Measurements from ENCODE around the gene MIA2.
A peak's percentile ranks its signal among the peaks of the same experiment; 100 is the strongest.

The MIA2 gene

DNA sequence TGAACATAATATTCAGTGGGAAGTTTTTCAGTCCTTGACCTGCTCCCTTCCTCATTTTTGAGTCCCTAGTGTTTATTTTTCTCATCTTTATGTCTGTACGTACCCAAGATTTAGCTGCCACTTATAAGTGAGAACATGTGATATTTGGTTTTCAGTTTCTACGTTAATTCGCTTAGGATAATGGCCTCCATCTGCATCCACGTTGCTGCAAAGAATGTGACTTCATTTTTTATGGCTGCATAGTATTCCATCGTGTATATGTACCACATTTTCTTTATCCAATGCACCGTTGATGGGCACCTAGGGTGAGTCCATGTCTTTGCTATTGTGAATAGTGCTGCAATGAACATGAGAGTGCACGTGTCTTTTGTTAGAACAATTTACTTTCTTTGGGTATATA lies 30.3 kb downstream of the MIA2 start:
- no peak overlapping the region for H3K4me3 ChIP-seq (ENCODE audit: low read length)
- H3K27me3 ChIP-seq (replicated peaks; ENCODE audit: control insufficient read depth, insufficient read depth, low read length): no peaks in the 10 kb centered on the region
- H3K9me3 ChIP-seq (ENCODE audit: control insufficient read depth, low read length): no peaks in the 10 kb centered on the region
- H3K36me3 ChIP-seq (ENCODE audit: control insufficient read depth, insufficient read depth, low read length, severe bottlenecking): no peaks in the 10 kb centered on the region
- H3K9ac ChIP-seq (ENCODE audit: low read length): no peak overlapping the region
- DNase-seq (ENCODE audit: low read depth): no peak
- H3K4me1 ChIP-seq (ENCODE audit: control insufficient read depth, insufficient read depth, low read length): peaks cover 22% of the 10 kb centered on the region

DNA sequence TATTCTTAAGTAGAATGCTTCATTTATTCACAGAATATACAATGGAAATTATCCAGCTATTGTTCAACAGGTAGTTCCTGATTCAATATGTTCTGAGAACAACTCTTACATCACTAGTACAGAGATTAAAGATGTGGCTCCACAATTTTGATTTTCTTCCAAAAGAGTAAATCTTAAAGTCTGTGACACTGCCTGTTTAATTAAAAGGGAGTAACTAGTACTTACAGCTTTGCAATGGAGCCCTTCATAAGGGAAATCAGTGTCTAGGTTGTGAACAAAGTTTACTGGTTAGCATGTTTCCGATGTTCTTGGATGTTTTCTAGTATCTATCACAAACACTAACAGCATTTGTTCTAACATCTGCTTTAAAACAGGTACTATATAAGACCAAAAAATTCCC lies 30.8 kb downstream of the MIA2 start:
- Histone ChIP-seq H3K9ac (ENCODE audit: low read length) (no peak overlapping the region), H3K9me3 (ENCODE audit: control insufficient read depth, low read length) (no peaks in the 10 kb centered on the region), H3K4me3 (ENCODE audit: low read length) (no peak overlapping the region), H3K4me1 (ENCODE audit: control insufficient read depth, insufficient read depth, low read length) (peaks cover 22% of the 10 kb centered on the region), H3K27me3 (replicated peaks; ENCODE audit: control insufficient read depth, insufficient read depth, low read length) (no peaks in the 10 kb centered on the region), H3K36me3 (ENCODE audit: control insufficient read depth, insufficient read depth, low read length, severe bottlenecking) (no peaks in the 10 kb centered on the region)
- DNase-seq (ENCODE audit: low read depth): no peak

- no peaks in the 10 kb centered on the region for H3K9me3 ChIP-seq (ENCODE audit: control insufficient read depth, low read length)
- H3K4me1 ChIP-seq (ENCODE audit: control insufficient read depth, insufficient read depth, low read length): peaks cover 22% of the 10 kb centered on the region
- H3K9ac ChIP-seq (ENCODE audit: low read length): peak overlapping the region; percentile 97
- H3K27me3 ChIP-seq (replicated peaks; ENCODE audit: control insufficient read depth, insufficient read depth, low read length): no peaks in the 10 kb centered on the region
- DNase-seq (ENCODE audit: low read depth): peak; percentile 36
- peak overlapping the region; percentile 100 for H3K4me3 ChIP-seq (ENCODE audit: low read length)
- no peaks in the 10 kb centered on the region for H3K36me3 ChIP-seq (ENCODE audit: control insufficient read depth, insufficient read depth, low read length, severe bottlenecking)
These were observed 31.3 kb downstream of the MIA2 start for GRCh38 chr14:39265033-39265432.

DNA sequence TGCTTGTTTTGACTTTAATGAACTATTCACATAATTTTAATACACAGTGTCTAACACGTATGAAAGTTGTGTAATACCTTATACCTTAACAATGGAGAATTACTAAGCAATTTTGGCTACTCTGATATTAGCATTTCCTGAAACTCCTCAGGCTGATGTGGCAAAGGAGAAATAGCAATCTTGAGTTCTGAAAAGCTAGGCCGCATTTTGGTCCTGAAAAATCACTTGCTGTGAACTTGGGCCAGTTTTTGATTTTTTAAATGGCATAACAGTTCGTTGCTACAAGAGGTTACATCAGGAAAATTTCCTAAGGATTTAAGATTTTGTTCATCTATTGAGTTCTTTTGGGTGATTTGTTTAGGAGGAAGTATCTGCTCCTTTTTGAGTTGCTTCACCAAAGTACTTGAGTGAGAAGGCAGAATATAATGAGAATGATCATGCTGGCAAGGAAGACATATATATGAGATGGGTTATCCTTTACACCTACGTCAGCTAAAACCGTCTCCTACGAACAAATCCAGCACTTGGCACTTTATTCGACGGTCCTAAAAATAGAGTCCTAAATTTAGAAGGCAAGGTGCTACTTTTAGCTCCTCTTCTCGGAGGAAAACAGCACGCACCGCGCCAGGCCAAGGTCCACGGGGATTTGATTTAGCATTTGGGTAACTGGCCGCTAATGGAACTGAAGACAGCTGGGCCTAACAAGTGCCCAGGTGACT lies 32.2 kb downstream of the MIA2 start:
- DNase-seq (ENCODE audit: low read depth): no peak
- peak overlapping the region; percentile 97 for H3K9ac ChIP-seq (ENCODE audit: low read length)
- H3K4me3 ChIP-seq (ENCODE audit: low read length): peak overlapping the region; percentile 100
- peaks cover 22% of the 10 kb centered on the region for H3K4me1 ChIP-seq (ENCODE audit: control insufficient read depth, insufficient read depth, low read length)
- no peaks in the 10 kb centered on the region for H3K36me3 ChIP-seq (ENCODE audit: control insufficient read depth, insufficient read depth, low read length, severe bottlenecking)
- no peaks in the 10 kb centered on the region for H3K27me3 ChIP-seq (replicated peaks; ENCODE audit: control insufficient read depth, insufficient read depth, low read length)
- no peaks in the 10 kb centered on the region for H3K9me3 ChIP-seq (ENCODE audit: control insufficient read depth, low read length)

DNA sequence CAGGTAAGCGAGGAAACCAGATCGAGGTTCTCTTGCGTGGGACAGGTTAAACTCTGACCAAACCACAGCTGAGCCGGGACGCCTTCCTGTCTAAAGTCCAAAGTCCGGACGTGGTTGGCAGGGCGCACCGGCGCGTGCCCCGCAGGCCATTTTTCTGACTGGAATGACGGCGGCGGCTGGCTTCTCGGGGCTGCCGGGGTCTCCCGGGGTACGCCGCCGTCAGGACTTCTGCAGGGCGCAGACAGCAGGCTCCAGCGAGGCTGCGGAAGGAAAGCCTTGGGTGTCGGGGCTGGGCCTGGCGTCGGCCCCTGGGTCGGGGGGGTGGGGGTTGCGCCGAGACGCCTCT lies 32.8 kb downstream of the MIA2 start:
- Histone ChIP-seq H3K4me1 (ENCODE audit: control insufficient read depth, insufficient read depth, low read length) (peaks cover 22% of the 10 kb centered on the region), H3K36me3 (ENCODE audit: control insufficient read depth, insufficient read depth, low read length, severe bottlenecking) (no peaks in the 10 kb centered on the region), H3K9ac (ENCODE audit: low read length) (peak overlapping the region; percentile 97), H3K27me3 (replicated peaks; ENCODE audit: control insufficient read depth, insufficient read depth, low read length) (no peaks in the 10 kb centered on the region), H3K4me3 (ENCODE audit: low read length) (peak overlapping the region; percentile 100), H3K9me3 (ENCODE audit: control insufficient read depth, low read length) (no peaks in the 10 kb centered on the region)
- DNase-seq (ENCODE audit: low read depth): peak; percentile 75

- Histone ChIP-seq H3K9ac (ENCODE audit: low read length) (peak overlapping the region; percentile 97), H3K4me3 (ENCODE audit: low read length) (peak overlapping the region; percentile 100), H3K9me3 (ENCODE audit: control insufficient read depth, low read length) (no peaks in the 10 kb centered on the region)
These were observed 33.3 kb downstream of the MIA2 start for GRCh38 chr14:39266871-39267607.

DNA sequence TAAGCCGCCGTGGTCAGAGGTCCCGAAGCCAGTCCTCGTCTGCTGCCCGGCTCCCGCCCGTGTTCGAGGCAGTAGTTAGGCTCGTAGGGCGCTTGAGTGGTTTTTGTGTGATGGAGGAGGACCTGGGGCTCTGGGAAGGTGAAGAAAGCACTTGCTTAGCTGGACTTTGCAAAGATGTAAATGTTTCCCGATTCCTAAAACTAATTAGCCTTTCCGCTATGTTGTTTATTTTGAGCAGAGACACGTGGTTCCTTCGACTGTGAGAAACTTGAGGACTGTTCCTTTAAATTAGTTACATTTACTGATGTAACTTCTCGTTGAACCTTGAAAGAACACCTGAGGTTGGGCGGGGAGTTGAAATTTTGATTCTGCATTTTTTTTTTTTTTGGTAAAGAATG lies 33.9 kb downstream of the MIA2 start:
- Histone ChIP-seq H3K9ac (ENCODE audit: low read length) (peak overlapping the region; percentile 97), H3K9me3 (ENCODE audit: control insufficient read depth, low read length) (no peaks in the 10 kb centered on the region), H3K4me3 (ENCODE audit: low read length) (peak overlapping the region; percentile 100), H3K4me1 (ENCODE audit: control insufficient read depth, insufficient read depth, low read length) (peaks cover 22% of the 10 kb centered on the region), H3K36me3 (ENCODE audit: control insufficient read depth, insufficient read depth, low read length, severe bottlenecking) (no peaks in the 10 kb centered on the region), H3K27me3 (replicated peaks; ENCODE audit: control insufficient read depth, insufficient read depth, low read length) (no peaks in the 10 kb centered on the region)
- DNase-seq (ENCODE audit: low read depth): peak; percentile 61

More at GRCh38 chr14:39266871-39267607, 33.3 kb downstream of the MIA2 start:
- peaks cover 22% of the 10 kb centered on the region for H3K4me1 ChIP-seq (ENCODE audit: control insufficient read depth, insufficient read depth, low read length)
- DNase-seq (ENCODE audit: low read depth): peak; percentile 86
- no peaks in the 10 kb centered on the region for H3K27me3 ChIP-seq (replicated peaks; ENCODE audit: control insufficient read depth, insufficient read depth, low read length)
- H3K36me3 ChIP-seq (ENCODE audit: control insufficient read depth, insufficient read depth, low read length, severe bottlenecking): no peaks in the 10 kb centered on the region

DNA sequence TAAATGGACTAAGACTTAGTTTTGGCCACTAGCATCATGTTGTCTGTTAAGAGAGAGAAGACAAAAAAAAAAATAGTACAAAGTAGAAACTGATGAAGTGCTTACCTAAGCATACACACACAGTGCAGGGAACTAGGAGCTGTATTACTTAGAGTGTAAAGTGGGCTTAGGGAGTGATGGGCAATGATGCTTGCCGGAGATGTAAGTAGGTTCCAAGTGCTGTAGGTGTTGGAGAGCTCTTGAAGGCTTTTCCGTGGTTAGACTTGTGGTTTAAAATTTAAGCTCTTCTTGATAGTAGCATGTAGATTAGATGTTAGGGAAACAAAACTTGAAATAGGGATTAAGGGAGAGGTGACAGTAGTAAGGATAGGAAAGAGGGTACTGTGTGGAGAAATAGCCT lies 34.7 kb downstream of the MIA2 start:
- Histone ChIP-seq H3K4me3 (ENCODE audit: low read length) (peak overlapping the region; percentile 100), H3K4me1 (ENCODE audit: control insufficient read depth, insufficient read depth, low read length) (peaks cover 22% of the 10 kb centered on the region), H3K9ac (ENCODE audit: low read length) (peak overlapping the region; percentile 97), H3K36me3 (ENCODE audit: control insufficient read depth, insufficient read depth, low read length, severe bottlenecking) (no peaks in the 10 kb centered on the region), H3K27me3 (replicated peaks; ENCODE audit: control insufficient read depth, insufficient read depth, low read length) (no peaks in the 10 kb centered on the region), H3K9me3 (ENCODE audit: control insufficient read depth, low read length) (no peaks in the 10 kb centered on the region)
- peak; percentile 37 for DNase-seq (ENCODE audit: low read depth)

DNA sequence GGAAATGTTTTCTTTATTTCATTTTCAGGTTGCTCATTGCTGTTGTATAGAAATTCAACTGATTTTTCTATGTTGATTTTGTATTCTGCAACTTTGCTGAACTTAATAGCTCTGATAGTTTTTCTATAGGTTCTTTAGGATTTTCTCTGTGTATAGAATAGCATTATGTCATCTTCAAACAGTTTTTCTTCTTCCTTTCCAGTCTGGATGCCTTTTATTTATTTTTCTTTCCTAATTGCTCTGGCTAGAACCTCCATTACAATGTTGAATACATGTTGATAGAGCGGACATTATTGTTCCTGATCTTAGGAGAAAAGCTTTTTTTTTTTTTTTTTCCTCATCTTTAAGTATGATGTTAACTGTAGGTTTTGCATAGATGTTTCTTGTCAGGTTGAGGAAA lies 39.2 kb downstream of the MIA2 start:
- no peak for DNase-seq (ENCODE audit: low read depth)
- H3K4me3 ChIP-seq (ENCODE audit: low read length): no peak overlapping the region
- H3K27me3 ChIP-seq (replicated peaks; ENCODE audit: control insufficient read depth, insufficient read depth, low read length): no peaks in the 10 kb centered on the region
- peaks cover 10% of the 10 kb centered on the region for H3K4me1 ChIP-seq (ENCODE audit: control insufficient read depth, insufficient read depth, low read length)
- H3K9me3 ChIP-seq (ENCODE audit: control insufficient read depth, low read length): no peaks in the 10 kb centered on the region
- no peaks in the 10 kb centered on the region for H3K36me3 ChIP-seq (ENCODE audit: control insufficient read depth, insufficient read depth, low read length, severe bottlenecking)
- no peak overlapping the region for H3K9ac ChIP-seq (ENCODE audit: low read length)

DNA sequence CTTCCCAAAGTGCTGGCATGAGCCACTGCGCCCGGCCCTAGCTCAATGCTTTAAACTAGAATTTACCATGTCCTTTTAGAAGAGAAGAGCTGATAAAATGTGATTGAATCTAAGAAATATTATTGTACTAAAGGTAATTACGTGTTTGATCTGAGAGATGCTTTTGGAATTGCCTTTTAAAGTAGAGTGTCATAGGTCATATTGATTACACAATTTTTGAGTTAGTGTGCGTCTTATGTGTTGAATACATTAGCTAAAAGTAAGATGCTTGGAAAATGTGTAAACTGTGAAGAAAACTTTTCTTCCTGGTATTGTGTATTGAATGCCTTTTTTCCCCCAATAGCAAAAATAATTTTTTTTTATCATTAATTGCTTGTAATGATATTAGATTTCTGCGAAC lies 41.7 kb downstream of the MIA2 start:
- H3K4me3 ChIP-seq (ENCODE audit: low read length): no peak overlapping the region

GRCh38 chr14:39276005-39276404 lies 42.3 kb downstream of the MIA2 start:
- Histone ChIP-seq H3K36me3 (ENCODE audit: control insufficient read depth, insufficient read depth, low read length, severe bottlenecking) (peaks cover 14% of the 10 kb centered on the region), H3K4me1 (ENCODE audit: control insufficient read depth, insufficient read depth, low read length) (no peaks in the 10 kb centered on the region), H3K27me3 (replicated peaks; ENCODE audit: control insufficient read depth, insufficient read depth, low read length) (no peaks in the 10 kb centered on the region), H3K9me3 (ENCODE audit: control insufficient read depth, low read length) (no peaks in the 10 kb centered on the region), H3K4me3 (ENCODE audit: low read length) (no peak overlapping the region), H3K9ac (ENCODE audit: low read length) (no peak overlapping the region)
- no peak for DNase-seq (ENCODE audit: low read depth)

More for the DNA sequence above, 41.7 kb downstream of the MIA2 start:
- Histone ChIP-seq H3K9ac (ENCODE audit: low read length) (no peak overlapping the region), H3K27me3 (replicated peaks; ENCODE audit: control insufficient read depth, insufficient read depth, low read length) (no peaks in the 10 kb centered on the region), H3K9me3 (ENCODE audit: control insufficient read depth, low read length) (no peaks in the 10 kb centered on the region), H3K4me1 (ENCODE audit: control insufficient read depth, insufficient read depth, low read length) (no peaks in the 10 kb centered on the region), H3K36me3 (ENCODE audit: control insufficient read depth, insufficient read depth, low read length, severe bottlenecking) (peaks cover 9% of the 10 kb centered on the region)
- DNase-seq (ENCODE audit: low read depth): no peak

Data from adipocyte (in vitro differentiated cells).